Measurements from ENCODE around the gene SIGLEC5.

GRCh38 chr19:51570962-51571575 lies 59.1 kb downstream of the SIGLEC5 start, which contains the start of gene ZNF175:
- TF ChIP-seq CTCF (conservative IDR thresholded peaks at IDR 0.05), result no peak
- TF ChIP-seq ZFX (IDR thresholded peaks at IDR 0.05), result no peak

All from C4-2B (cell line).